Eye (tissue), 1 donor: Measurements from ENCODE around the gene DTD1.

ENCODE experiments used
- DNase-seq: peaks from one replicate; pipeline ENCODE4 v3.0.0-alpha.2; 2015

The DTD1 gene

DNA sequence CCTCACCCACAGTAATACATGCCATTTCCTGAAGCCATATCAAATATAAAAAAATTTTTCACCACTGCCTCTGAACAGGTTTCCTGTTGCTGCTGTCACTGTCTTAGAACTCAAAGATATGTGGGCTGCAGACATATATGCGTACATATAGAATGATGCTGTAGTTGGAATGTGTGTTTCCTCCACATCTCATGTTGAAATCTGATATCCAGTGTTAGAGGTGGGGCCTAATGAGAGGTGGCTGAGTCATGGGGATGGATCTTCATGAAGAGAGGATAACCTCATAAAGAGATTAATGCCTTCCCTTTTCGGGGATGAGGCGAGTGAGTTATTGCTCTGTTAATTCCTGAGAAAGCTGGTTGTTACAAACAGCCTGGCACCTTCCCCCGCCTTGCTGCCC, 218.0 kb downstream of the DTD1 start:
- no peak for DNase-seq

- DNase-seq, result no peak
Measured at GRCh38 chr20:18808712-18809111, 220.9 kb downstream of the DTD1 start.

DNA sequence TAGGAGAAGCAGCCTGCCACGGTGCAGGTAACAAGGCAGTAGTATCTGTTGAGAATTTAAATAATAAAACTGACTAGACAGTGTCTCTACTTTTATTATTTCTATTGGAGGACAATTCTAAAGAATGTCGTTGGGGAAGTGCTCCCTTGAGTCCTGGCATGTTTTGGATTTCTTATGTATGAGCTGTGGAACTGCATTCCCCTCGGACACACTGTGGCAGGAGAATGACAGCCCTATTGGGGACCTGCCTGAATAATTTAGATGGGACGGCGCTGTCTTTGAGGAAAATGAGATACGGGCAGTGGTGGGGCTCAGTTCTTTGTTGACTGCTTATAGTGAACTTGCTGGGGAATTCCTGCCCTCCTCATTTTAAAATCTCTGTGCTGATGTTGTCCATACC, 223.3 kb downstream of the DTD1 start:
- DNase-seq, result no peak

DNA sequence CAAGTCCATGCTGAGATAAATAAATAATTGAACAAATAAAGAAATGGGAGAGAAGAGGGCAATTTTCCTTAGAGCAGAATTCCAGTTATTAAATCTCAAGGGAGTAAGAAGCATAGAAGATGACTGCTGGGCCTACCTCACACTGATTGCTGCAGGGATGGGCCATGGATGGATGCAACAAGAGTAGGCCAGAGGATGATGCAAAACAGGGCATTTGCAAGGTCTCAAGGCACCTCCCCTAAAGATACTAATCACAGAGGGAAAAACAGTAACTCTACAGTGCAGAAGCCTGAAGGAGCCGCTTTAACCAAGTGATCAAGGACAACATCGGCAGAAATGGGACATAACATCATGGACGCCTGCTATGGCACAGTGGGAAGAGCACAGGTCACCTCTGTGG, 224.1 kb downstream of the DTD1 start:
- no peak for DNase-seq

DNA sequence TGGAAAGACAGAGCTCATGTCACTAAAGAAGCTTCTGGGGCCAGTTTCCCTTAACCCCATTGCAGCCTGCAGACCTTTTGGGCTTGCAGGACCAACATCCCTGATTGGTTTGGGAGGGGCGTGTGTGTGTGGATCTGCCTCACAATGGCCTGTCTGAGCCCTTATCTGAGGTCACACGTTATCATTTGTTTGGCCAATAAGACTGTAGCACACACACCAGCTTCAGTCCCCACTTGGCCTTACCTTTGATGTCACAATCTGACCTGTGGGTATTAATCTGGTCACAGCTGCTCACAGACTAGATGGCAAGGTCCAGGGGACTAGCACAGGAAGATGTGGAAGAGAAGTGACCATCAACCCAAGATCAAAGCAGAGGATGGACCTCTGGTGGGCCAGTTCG, 225.6 kb downstream of the DTD1 start, which contains the start of gene SCP2D1:
TSS of gene SCP2D1 (plus strand) at position 301 of the 400 bp plus-strand sequence. CDS start at position 334, 33 bp downstream.
- DNase-seq, result no peak

DNA sequence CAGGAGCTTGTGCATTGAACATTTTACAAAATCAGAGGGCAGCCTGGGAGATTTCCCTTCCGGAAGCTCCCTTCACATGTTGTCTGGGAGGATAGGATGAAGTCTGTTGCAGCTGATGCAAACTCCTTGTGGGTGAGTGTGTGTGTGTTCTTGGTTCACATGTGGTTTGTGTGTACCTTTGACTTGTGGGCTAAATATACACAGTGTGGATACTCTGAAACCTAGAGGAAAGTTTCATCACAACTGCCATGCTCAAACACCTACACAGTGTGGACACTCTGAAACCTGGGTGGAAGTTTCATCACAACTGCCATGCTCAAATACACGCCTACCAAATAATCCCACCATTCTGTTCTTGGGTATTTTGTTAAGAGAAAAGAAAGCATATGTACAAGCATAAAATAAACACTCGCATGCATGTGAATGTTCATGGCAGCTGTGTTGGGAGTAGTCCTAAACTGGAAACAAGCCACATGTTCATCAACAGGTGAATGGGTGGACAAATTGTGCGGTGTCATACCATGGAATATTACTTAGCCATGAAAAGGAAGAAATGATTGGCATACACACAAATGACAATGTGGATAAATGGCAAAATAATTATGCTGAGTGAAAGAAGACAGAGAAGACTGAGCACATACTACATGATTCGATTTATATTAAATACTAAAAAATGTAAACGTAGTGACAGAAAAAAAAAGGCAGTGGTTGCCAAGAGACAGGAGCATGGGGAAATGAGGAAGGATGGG, 227.5 kb downstream of the DTD1 start:
- DNase-seq, result no peak
